Measurements from ENCODE around the gene CYBC1. TPM values are rescaled to one million over a fixed set of nuclear protein-coding genes. Genes with fewer than 3 reads are reported as not detected.

CYBC1 gene
- total and polyA plus RNA-seq, 2 of the 4 experiments (the other 2 are of a cell fraction), result 75.1 to 76.7 TPM

GRCh38 chr17:82496529-82497434 lies 46.2 kb upstream of the CYBC1 start:
- H3K27ac ChIP-seq (ENCODE audit: insufficient read depth, low read length), result peak overlapping the region; percentile 7; the same call in 1 of the 2 replicates
- intact Hi-C loops (cut with micrococcal nuclease), result loop anchor here (2.0 to 5.0 kb wide), 2 partner anchors 22 to 36 kb away; partner anchors contain the start of gene FOXK2

More at GRCh38 chr17:82496529-82497434, 46.2 kb upstream of the CYBC1 start:
- Histone ChIP-seq H2BK5ac (ENCODE audit: low read depth, low read length, poor library complexity, severe bottlenecking) (no peak overlapping the region), H2AFZ (replicated peaks; ENCODE audit: low read length, poor library complexity) (peak overlapping the region; percentile 95), H3K56ac (ENCODE audit: extremely low read depth, insufficient read depth, low read length) (no peak overlapping the region), H4K8ac (ENCODE audit: low read depth in 2 of 2, low read length in 2 of 2) (peak overlapping the region in 1 of 2 experiments; percentile 83; a peak in 1 of 4 replicates), H2BK15ac (ENCODE audit: low read depth, low read length) (no peak overlapping the region), H3K14ac (replicated peaks; ENCODE audit: low read depth, low read length) (no peak overlapping the region), H3K4me2 (ENCODE audit: low read depth, low read length) (peak overlapping the region; percentile 77), H2BK120ac (ENCODE audit: low read depth, low read length) (peak overlapping the region; percentile 57; the same call in 1 of the 2 replicates), H3K9me3 (ENCODE audit: control insufficient read depth, insufficient read depth, low read length) (no peaks in the 10 kb centered on the region), H3K4ac (ENCODE audit: low read depth, low read length) (peak overlapping the region; percentile 43), H2AK5ac (ENCODE audit: low read depth, low read length) (peak overlapping the region; percentile 46; the same call in 1 of the 2 replicates), H3K9me1 (ENCODE audit: insufficient read depth, low read length) (peaks cover 8% of the 10 kb centered on the region), H3K9ac (ENCODE audit: low read depth, low read length) (peak overlapping the region; percentile 37; the same call in 1 of the 2 replicates), H4K5ac (ENCODE audit: low read depth, low read length) (no peak overlapping the region), H3K18ac (ENCODE audit: low read depth, low read length) (no peak overlapping the region), H3K4me3 (ENCODE audit: insufficient read depth, low read depth, low read length) (peak overlapping the region; percentile 52), H2AK9ac (replicated peaks; ENCODE audit: low read depth, low read length, poor library complexity) (peak overlapping the region; percentile 22), H2BK20ac (ENCODE audit: low read depth, low read length) (no peak overlapping the region), H4K91ac (ENCODE audit: insufficient read depth, low read depth, low read length) (peak overlapping the region; percentile 46; the same call in 1 of the 2 replicates), H3K79me1 (ENCODE audit: low read depth in 1 of 2, low read length in 2 of 2) (peaks cover 0 to 5% of the 10 kb centered on the region in 2 experiments; a peak in 1 of 4 replicates), H3K27me3 (ENCODE audit: control insufficient read depth, insufficient read depth, low read length) (no peaks in the 10 kb centered on the region), H3K4me1 (ENCODE audit: control insufficient read depth, insufficient read depth, low read length) (peaks cover 11% of the 10 kb centered on the region), H3K23ac (ENCODE audit: low read depth, low read length) (no peak overlapping the region), H3K36me3 (ENCODE audit: control insufficient read depth, insufficient read depth, low read length) (no peaks in the 10 kb centered on the region), H4K20me1 (ENCODE audit: insufficient read depth, low read length) (peaks cover 12% of the 10 kb centered on the region; the same call in 1 of the 2 replicates)
- peak; percentile 92 for DNase-seq
- TF ChIP-seq FOS (IDR thresholded peaks at IDR 0.05; ENCODE audit: low read depth, low read length) (peak; percentile 98), CEBPB (IDR thresholded peaks at IDR 0.05; ENCODE audit: low read depth, low read length) (0 out of 2 replicates have a peak, but pooled peaks have one; percentile 7), NFE2L2 (IDR thresholded peaks at IDR 0.05; ENCODE audit: low read depth, low read length) (0 out of 2 replicates have a peak, but pooled peaks have one; percentile 11), USF2 (IDR thresholded peaks at IDR 0.05; ENCODE audit: low read depth, low read length) (peak; percentile 100), RAD21 (IDR thresholded peaks at IDR 0.05; ENCODE audit: low read length) (no peak), RCOR1 (IDR thresholded peaks at IDR 0.05; ENCODE audit: insufficient replicate concordance, low read length) (peak; percentile 25), BHLHE40 (IDR thresholded peaks at IDR 0.05; ENCODE audit: low read depth, low read length) (peak; percentile 89), CHD1 (IDR thresholded peaks at IDR 0.05; ENCODE audit: low read depth, low read length) (no peak), MAZ (IDR thresholded peaks at IDR 0.05; ENCODE audit: borderline replicate concordance, low read depth, low read length) (0 out of 2 replicates have a peak, but pooled peaks have one; percentile 35), SMC3 (IDR thresholded peaks at IDR 0.05; ENCODE audit: low read depth, low read length) (no peak), POLR2A (IDR thresholded peaks at IDR 0.05; ENCODE audit: low read depth, low read length) (peak; percentile 25; the same call in 1 of the 2 replicates)
- in situ Hi-C loops (cut with MboI; ENCODE audit: low sequenced_read_pairs) (no loop called here), dilution Hi-C loops (cut with HindIII; ENCODE audit: low sequenced_read_pairs, unreplicated experiment) (no loop called here)
- peak; percentile 58 for ATAC-seq (ENCODE audit: low read depth)
- WGBS, 2 experiments (ENCODE audit: extremely low coverage in 2 of 2, insufficient read length in 1 of 2), result 14% methylated on average over 29 of the region's 83 CpGs; no CpG with 5 or more reads in 1 of the 2 experiments
- no TSS peak for BruUV-seq (replicated peaks)
- POLR2A ChIA-PET (ENCODE audit: unreplicated experiment), result no interaction called here
- CTCF ChIA-PET, result no interaction called here

Measured in IMR-90 (cell line).